Astrocyte (in vitro differentiated cells and primary cell): Measurements from ENCODE around the gene RMND5A.

Source experiments
- CTCF ChIP-seq: IDR thresholded peaks from 2 replicates; pipeline ENCODE4 v1.5.1; 2011; ENCODE audit warnings: low read depth, mild to moderate bottlenecking, inconsistent platforms, low read length, moderate library complexity; ENCODE audit not compliant: insufficient read depth
- EZH2 ChIP-seq: IDR thresholded peaks from 2 replicates; pipeline ENCODE4 v1.6.1; 2012; ENCODE audit warnings: mild to moderate bottlenecking, low read length, inconsistent platforms; ENCODE audit not compliant: insufficient read depth

GRCh38 chr2:86774862-86775261, 54.8 kb downstream of the RMND5A start:
- TF ChIP-seq CTCF (no peak), EZH2 (no peak)
